ENCODE measurements around the gene H19. TPM values are rescaled to one million over a fixed set of nuclear protein-coding genes. Genes with fewer than 3 reads are reported as not detected.
A peak's percentile ranks its signal among the peaks of the same experiment; 100 is the strongest.

The H19 gene
- total and polyA plus RNA-seq, 2 experiments from 2014 or later = 15.8 to 26.2 TPM

DNA sequence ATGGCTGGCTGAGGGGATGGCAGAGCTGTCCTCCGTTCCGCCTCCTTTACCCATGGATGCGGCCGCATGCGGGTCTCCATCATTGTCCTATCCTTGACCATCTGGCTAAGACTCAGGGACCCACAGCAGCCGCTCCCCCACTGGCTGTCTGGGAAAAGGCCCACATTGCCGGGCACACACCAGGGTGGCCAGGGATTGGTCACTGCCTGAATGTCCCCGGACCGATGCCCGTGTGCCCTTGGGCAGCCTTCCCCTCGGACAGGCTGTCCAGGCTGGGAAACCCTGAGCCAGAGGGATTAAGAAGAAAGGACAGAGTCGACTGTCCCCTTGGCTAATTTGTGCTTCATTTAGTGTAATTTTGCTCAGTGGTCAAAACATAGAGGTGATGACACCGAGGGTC is 22.5 kb downstream of the H19 start:
- no peak overlapping the region for H3K27ac ChIP-seq
- H3K4me3 ChIP-seq = no peak overlapping the region
- whole genome bisulfite sequencing (ENCODE audit: low lambda C conversion rate, missing lambda C conversion rate) = no CpG with 5 or more reads among the region's 13 CpGs
- no peaks in the 10 kb centered on the region for H3K9me2 ChIP-seq (replicated peaks; ENCODE audit: insufficient read depth)
- H3K36me3 ChIP-seq (replicated peaks; ENCODE audit: insufficient read depth, low read depth) = no peaks in the 10 kb centered on the region
- TF ChIP-seq, protein P1, sequence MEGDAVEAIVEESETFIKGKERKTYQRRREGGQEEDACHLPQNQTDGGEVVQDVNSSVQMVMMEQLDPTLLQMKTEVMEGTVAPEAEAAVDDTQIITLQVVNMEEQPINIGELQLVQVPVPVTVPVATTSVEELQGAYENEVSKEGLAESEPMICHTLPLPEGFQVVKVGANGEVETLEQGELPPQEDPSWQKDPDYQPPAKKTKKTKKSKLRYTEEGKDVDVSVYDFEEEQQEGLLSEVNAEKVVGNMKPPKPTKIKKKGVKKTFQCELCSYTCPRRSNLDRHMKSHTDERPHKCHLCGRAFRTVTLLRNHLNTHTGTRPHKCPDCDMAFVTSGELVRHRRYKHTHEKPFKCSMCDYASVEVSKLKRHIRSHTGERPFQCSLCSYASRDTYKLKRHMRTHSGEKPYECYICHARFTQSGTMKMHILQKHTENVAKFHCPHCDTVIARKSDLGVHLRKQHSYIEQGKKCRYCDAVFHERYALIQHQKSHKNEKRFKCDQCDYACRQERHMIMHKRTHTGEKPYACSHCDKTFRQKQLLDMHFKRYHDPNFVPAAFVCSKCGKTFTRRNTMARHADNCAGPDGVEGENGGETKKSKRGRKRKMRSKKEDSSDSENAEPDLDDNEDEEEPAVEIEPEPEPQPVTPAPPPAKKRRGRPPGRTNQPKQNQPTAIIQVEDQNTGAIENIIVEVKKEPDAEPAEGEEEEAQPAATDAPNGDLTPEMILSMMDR (IDR thresholded peaks at IDR 0.05; ENCODE audit: poor library complexity) = no peak
- no peak for TF ChIP-seq EZH2 (IDR thresholded peaks at IDR 0.05; ENCODE audit: borderline replicate concordance)
- TF ChIP-seq EZH2phosphoT487 (IDR thresholded peaks at IDR 0.05; ENCODE audit: low read depth, severe bottlenecking, unreplicated experiment) = no peak
- H3K9me3 ChIP-seq (ENCODE audit: low read depth) = no peaks in the 10 kb centered on the region
- no peak overlapping the region for H2AFZ ChIP-seq
- no peaks in the 10 kb centered on the region for H3K27me3 ChIP-seq
- no peak overlapping the region for H3K4me2 ChIP-seq
- H3K79me2 ChIP-seq = no peaks in the 10 kb centered on the region
- no peak for DNase-seq (ENCODE audit: low spot score)
- H4K20me1 ChIP-seq (ENCODE audit: insufficient read depth, poor library complexity, severe bottlenecking) = no peaks in the 10 kb centered on the region
- H3K4me1 ChIP-seq (ENCODE audit: insufficient read depth) = no peaks in the 10 kb centered on the region

DNA sequence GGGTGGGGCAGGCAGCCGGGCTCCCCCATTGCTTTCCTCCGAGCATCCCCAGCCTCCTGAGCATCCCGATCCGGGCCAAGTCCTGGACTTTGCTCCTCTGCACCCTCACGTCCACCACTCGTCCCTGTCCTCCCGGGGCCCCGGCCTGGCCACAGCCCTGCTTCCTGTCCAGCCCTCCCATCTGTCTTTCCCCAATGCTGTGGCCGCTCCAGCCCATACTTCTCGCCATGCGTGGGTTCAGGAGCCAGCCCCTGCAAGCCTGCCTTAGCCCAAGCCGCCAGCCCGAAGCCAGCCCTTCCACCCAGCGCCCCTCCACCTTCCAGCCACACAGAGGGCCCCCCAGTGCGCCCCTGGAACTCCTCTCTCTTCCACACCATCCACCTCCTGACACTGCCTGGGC is 26.7 kb downstream of the H19 start:
- TF ChIP-seq, protein P1 (IDR thresholded peaks at IDR 0.05; ENCODE audit: poor library complexity) = no peak
- TF ChIP-seq EZH2phosphoT487 (IDR thresholded peaks at IDR 0.05; ENCODE audit: low read depth, severe bottlenecking, unreplicated experiment) (no peak), EZH2 (IDR thresholded peaks at IDR 0.05; ENCODE audit: borderline replicate concordance) (no peak)
- WGBS (ENCODE audit: low lambda C conversion rate, missing lambda C conversion rate) = 96% methylated on average over 7 of the region's 15 CpGs
- Histone ChIP-seq H3K9me2 (replicated peaks; ENCODE audit: insufficient read depth) (no peaks in the 10 kb centered on the region), H3K36me3 (replicated peaks; ENCODE audit: insufficient read depth, low read depth) (no peaks in the 10 kb centered on the region), H3K4me3 (no peak overlapping the region), H3K27me3 (no peaks in the 10 kb centered on the region), H3K27ac (no peak overlapping the region), H3K4me1 (ENCODE audit: insufficient read depth) (no peaks in the 10 kb centered on the region), H4K20me1 (ENCODE audit: insufficient read depth, poor library complexity, severe bottlenecking) (no peaks in the 10 kb centered on the region), H3K9me3 (ENCODE audit: low read depth) (no peaks in the 10 kb centered on the region), H2AFZ (no peak overlapping the region), H3K4me2 (no peak overlapping the region), H3K79me2 (no peaks in the 10 kb centered on the region)
- DNase-seq (ENCODE audit: low spot score) = peak; percentile 0

DNA sequence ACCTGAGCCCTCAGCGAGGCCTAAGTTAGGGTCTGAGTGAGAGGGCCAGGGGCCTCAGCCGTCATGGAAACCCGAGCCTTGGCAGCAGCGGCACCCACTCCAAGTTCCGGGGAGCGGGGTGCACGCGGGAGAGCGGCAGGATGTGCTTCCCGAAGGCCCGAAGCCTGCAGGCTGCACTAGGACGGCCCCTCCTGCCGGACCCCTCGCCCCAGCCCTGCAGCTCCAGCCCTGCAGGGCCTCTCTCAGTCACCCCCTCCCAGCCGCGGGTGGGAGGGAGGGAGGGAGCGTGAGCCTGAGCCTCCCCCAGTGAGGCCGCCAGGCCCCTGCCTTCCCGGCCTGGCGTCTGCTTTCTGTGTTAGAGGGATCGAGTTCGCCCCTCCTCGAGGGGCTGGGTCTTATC is 27.9 kb downstream of the H19 start:
- H3K9me3 ChIP-seq (ENCODE audit: low read depth) = no peaks in the 10 kb centered on the region
- H3K4me2 ChIP-seq = no peak overlapping the region
- no peak for TF ChIP-seq EZH2phosphoT487 (IDR thresholded peaks at IDR 0.05; ENCODE audit: low read depth, severe bottlenecking, unreplicated experiment)
- TF ChIP-seq, protein P1 (IDR thresholded peaks at IDR 0.05; ENCODE audit: poor library complexity) = no peak
- no peak for TF ChIP-seq EZH2 (IDR thresholded peaks at IDR 0.05; ENCODE audit: borderline replicate concordance)
- H4K20me1 ChIP-seq (ENCODE audit: insufficient read depth, poor library complexity, severe bottlenecking) = no peaks in the 10 kb centered on the region
- no peak overlapping the region for H3K27ac ChIP-seq
- H3K4me3 ChIP-seq = no peak overlapping the region
- H3K9me2 ChIP-seq (replicated peaks; ENCODE audit: insufficient read depth) = no peaks in the 10 kb centered on the region
- no CpG with 5 or more reads among the region's 23 CpGs for WGBS (ENCODE audit: low lambda C conversion rate, missing lambda C conversion rate)
- no peak for DNase-seq (ENCODE audit: low spot score)
- no peaks in the 10 kb centered on the region for H3K27me3 ChIP-seq
- no peak overlapping the region for H2AFZ ChIP-seq
- no peaks in the 10 kb centered on the region for H3K36me3 ChIP-seq (replicated peaks; ENCODE audit: insufficient read depth, low read depth)
- no peaks in the 10 kb centered on the region for H3K79me2 ChIP-seq
- H3K4me1 ChIP-seq (ENCODE audit: insufficient read depth) = no peaks in the 10 kb centered on the region

DNA sequence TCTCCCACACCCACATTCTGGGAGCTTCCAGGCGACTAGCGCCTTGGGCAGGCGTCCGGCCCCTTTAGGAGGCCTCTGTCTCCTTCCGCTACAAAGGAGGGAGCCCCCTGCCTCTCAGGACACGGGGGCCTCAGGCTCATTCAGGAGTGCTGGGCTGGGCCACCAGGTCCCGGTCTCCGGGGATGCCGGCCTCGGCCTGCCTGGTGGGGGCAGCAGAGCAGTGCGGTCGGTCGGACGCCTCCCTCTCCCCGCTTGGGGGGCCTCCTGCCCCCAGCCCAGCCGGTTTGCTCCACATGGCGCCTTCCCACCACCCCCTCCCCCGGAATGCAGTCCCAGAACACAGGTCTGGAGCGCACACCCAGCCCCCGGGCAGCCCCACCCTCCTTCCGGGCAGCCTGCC is 28.6 kb downstream of the H19 start:
- TF ChIP-seq EZH2 (IDR thresholded peaks at IDR 0.05; ENCODE audit: borderline replicate concordance) (no peak), EZH2phosphoT487 (IDR thresholded peaks at IDR 0.05; ENCODE audit: low read depth, severe bottlenecking, unreplicated experiment) (no peak)
- TF ChIP-seq, protein P1 (IDR thresholded peaks at IDR 0.05; ENCODE audit: poor library complexity) = no peak
- Histone ChIP-seq H3K27ac (no peak overlapping the region), H4K20me1 (ENCODE audit: insufficient read depth, poor library complexity, severe bottlenecking) (no peaks in the 10 kb centered on the region), H3K27me3 (no peaks in the 10 kb centered on the region), H3K9me3 (ENCODE audit: low read depth) (no peaks in the 10 kb centered on the region), H3K9me2 (replicated peaks; ENCODE audit: insufficient read depth) (no peaks in the 10 kb centered on the region), H2AFZ (no peak overlapping the region), H3K4me3 (no peak overlapping the region), H3K4me2 (no peak overlapping the region), H3K79me2 (no peaks in the 10 kb centered on the region), H3K4me1 (ENCODE audit: insufficient read depth) (no peaks in the 10 kb centered on the region), H3K36me3 (replicated peaks; ENCODE audit: insufficient read depth, low read depth) (no peaks in the 10 kb centered on the region)
- DNase-seq (ENCODE audit: low spot score) = no peak
- no CpG with 5 or more reads among the region's 21 CpGs for WGBS (ENCODE audit: low lambda C conversion rate, missing lambda C conversion rate)
